AG04450 (cell line): ENCODE measurements around the gene SMIM24. TPM values are rescaled to one million over a fixed set of nuclear protein-coding genes. Genes with fewer than 3 reads are reported as not detected.

Source experiments
- CTCF ChIA-PET: fragments of 300-600, 350-600 bp; formaldehyde crosslinking; extraction: SDS; loops from one replicate; lab custom pipeline; 2022; ENCODE audit warnings: antibody characterized with exemption, inconsistent platforms; lab: Charles Lee
- POLR2A ChIA-PET: fragments of 350-600 bp; formaldehyde crosslinking; extraction: SDS; loops from one replicate; lab custom pipeline; 2021; ENCODE audit warnings: antibody characterized with exemption, inconsistent platforms; lab: Yijun Ruan, JAX
- DNase-seq: peaks from one replicate; pipeline ENCODE4 v3.0.0-alpha.2; 2011; ENCODE audit warnings: low read depth, low spot score
- H3K27ac ChIP-seq: one replicate; pipeline ENCODE4 v1.5.1; 2012; ENCODE audit warnings: low read depth, low read length, control low read depth
- H3K27me3 ChIP-seq: one replicate; pipeline ENCODE4 v1.6.0; 2012; ENCODE audit warnings: low read length; ENCODE audit not compliant: control insufficient read depth, insufficient read depth
- H3K4me3 ChIP-seq: 2 replicates; pipeline ENCODE4 v1.5.1; 2011; ENCODE audit warnings: mild to moderate bottlenecking, low read depth, low read length, control low read depth
- H3K9me3 ChIP-seq: 2 replicates; pipeline ENCODE4 v1.5.1; 2012; ENCODE audit warnings: low read length; ENCODE audit not compliant: control insufficient read depth, insufficient read depth
- CTCF ChIP-seq: IDR thresholded peaks from 2 replicates; pipeline ENCODE4 v1.5.1; 2011; ENCODE audit warnings: low read depth, low read length, control low read depth, inconsistent platforms
- polyA plus RNA-seq: library from polyadenylated mRNA; depleted of rRNA; stranded (reverse); fragments of >200 nt; gene quantifications from 2 replicates; pipeline ENCODE4 v1.2.3, GENCODE V29; 2011

SMIM24 gene
- polyA plus RNA-seq, 1 experiment, result 0.19 TPM

GRCh38 chr19:3501780-3502179 lies 21.5 kb upstream of the SMIM24 start:
- Histone ChIP-seq H3K27ac (no peak overlapping the region), H3K27me3 (no peaks in the 10 kb centered on the region), H3K4me3 (no peak overlapping the region), H3K9me3 (no peaks in the 10 kb centered on the region; the same call in 1 of the 2 replicates)
- ChIA-PET CTCF (interaction anchor here (0.7 to 1.0 kb wide), 2 partner anchors 17 to 56 kb away, joined by 3 to 5 read pairs; partner anchors contain the start of gene MFSD12), POLR2A (no interaction called here)
- TF ChIP-seq CTCF, result no peak
- no peak for DNase-seq

- ChIA-PET POLR2A (interaction anchor here (0.6 to 1.3 kb wide), 4 partner anchors 13 to 205 kb away, joined by 3 to 11 read pairs (median 4); no protein-coding TSS in a partner anchor), CTCF (interaction anchor here (0.6 to 1.2 kb wide), 5 partner anchors 15 to 373 kb away, joined by 3 to 6 read pairs (median 4); no protein-coding TSS in a partner anchor)
- DNase-seq, result peak; percentile 95
- H3K27me3 ChIP-seq, result no peaks in the 10 kb centered on the region
- no peak for TF ChIP-seq CTCF
- H3K9me3 ChIP-seq, result no peaks in the 10 kb centered on the region; the same call in 1 of the 2 replicates
- H3K4me3 ChIP-seq, result peak within 1 kb of the TSS; percentile 95
- peak within 1 kb of the TSS; percentile 97 for H3K27ac ChIP-seq
Measured at GRCh38 chr19:3500429-3501101, 20.2 kb upstream of the SMIM24 start, which contains the start of gene DOHH. TSS of gene DOHH (minus strand) at chr19:3500674. CDS start at chr19:3496814, 3,860 bp downstream.

GRCh38 chr19:3499738-3500428 lies 19.6 kb upstream of the SMIM24 start:
- H3K27ac ChIP-seq, result peak overlapping the region; percentile 97
- ChIA-PET POLR2A (no interaction called here), CTCF (interaction anchor here (0.6 to 1.8 kb wide), 5 partner anchors 15 to 372 kb away, joined by 3 to 6 read pairs (median 5); no protein-coding TSS in a partner anchor)
- no peaks in the 10 kb centered on the region for H3K27me3 ChIP-seq
- no peak for DNase-seq
- no peak for TF ChIP-seq CTCF
- H3K9me3 ChIP-seq, result no peaks in the 10 kb centered on the region; the same call in 1 of the 2 replicates
- peak overlapping the region; percentile 95 for H3K4me3 ChIP-seq

- ChIA-PET CTCF (interaction anchor here (0.5 to 1.8 kb wide), 2 partner anchors 56 to 193 kb away, joined by 3 to 6 read pairs; no protein-coding TSS in a partner anchor), POLR2A (no interaction called here)
- no peak overlapping the region for H3K27ac ChIP-seq
Measured at GRCh38 chr19:3497757-3498520, 17.6 kb upstream of the SMIM24 start.

More at GRCh38 chr19:3497757-3498520, 17.6 kb upstream of the SMIM24 start:
- no peak overlapping the region for H3K4me3 ChIP-seq
- no peaks in the 10 kb centered on the region for H3K27me3 ChIP-seq
- no peak for TF ChIP-seq CTCF
- DNase-seq, result no peak
- H3K9me3 ChIP-seq, result no peaks in the 10 kb centered on the region; the same call in 1 of the 2 replicates
